DMS 273 (cell line): ENCODE data around the gene HNRNPM.

Experiments used
- DNase-seq: peaks from one replicate; lab custom pipeline; 2025; ENCODE audit not compliant: unreplicated experiment; lab: John Stamatoyannopoulos, UW

Gene HNRNPM

DNA sequence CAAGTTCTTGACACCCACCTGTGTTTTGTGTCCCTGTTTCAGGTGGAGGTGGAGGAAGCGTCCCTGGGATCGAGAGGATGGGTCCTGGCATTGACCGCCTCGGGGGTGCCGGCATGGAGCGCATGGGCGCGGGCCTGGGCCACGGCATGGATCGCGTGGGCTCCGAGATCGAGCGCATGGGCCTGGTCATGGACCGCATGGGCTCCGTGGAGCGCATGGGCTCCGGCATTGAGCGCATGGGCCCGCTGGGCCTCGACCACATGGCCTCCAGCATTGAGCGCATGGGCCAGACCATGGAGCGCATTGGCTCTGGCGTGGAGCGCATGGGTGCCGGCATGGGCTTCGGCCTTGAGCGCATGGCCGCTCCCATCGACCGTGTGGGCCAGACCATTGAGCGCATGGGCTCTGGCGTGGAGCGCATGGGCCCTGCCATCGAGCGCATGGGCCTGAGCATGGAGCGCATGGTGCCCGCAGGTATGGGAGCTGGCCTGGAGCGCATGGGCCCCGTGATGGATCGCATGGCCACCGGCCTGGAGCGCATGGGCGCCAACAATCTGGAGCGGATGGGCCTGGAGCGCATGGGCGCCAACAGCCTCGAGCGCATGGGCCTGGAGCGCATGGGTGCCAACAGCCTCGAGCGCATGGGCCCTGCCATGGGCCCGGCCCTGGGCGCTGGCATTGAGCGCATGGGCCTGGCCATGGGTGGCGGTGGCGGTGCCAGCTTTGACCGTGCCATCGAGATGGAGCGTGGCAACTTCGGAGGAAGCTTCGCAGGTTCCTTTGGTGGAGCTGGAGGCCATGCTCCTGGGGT is 41.0 kb downstream of the HNRNPM start:
- DNase-seq, result no peak

GRCh38 chr19:8486661-8487136 is 41.9 kb downstream of the HNRNPM start:
- no peak for DNase-seq

DNA sequence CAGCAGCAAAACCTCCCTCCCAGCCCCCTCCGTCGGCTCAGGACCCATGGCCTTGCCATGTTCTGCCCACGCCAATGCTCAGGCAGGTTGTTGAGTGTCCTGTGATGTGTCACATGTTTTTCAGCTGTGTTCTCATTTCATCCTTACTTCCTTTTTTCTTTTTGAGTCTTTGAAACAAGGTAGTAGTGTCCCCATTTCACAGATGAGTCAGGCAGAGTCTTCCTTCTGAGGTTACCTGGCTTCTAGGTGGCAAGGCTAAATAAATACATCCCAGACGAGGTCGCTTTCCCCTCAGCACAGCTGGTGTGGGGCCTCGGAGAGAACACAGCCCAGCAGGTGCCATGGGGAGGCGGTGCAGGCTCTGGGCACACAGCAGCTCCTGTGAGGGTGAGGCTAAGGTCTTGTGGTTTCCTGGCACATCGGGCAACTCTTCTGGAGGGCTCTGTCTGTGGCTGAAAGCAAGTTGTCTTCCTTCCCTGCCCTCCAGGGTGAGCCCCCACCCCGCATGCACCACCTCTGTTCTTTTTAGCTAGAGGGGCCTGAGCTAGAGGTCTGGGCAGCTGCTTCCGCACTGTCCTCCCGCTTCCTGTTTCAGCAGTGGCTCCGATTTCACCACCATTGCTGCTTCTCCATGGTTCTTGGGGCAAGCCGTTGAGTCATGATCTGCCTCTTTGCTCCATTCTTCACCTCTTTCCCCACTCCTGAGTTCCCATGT is 42.5 kb downstream of the HNRNPM start:
- DNase-seq, result no peak

DNA sequence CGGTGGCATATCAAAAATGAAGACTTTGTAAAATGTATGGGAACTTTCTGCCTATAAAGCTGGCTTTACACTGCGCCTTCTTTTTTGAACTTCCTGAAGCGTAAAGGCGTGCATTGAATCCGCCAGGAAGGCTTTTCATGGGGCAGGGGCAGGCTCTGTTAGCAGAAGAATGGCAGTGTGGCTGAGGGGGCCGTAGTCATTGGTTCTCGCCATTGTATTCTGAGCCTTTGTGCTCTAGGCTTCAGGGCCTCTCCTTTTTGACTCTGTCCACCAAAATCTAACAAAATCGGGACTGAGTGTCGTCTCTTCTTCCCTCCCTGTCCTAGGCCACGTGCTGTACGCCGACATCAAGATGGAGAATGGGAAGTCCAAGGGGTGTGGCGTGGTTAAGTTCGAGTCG is 43.6 kb downstream of the HNRNPM start:
- DNase-seq, result no peak

DNA sequence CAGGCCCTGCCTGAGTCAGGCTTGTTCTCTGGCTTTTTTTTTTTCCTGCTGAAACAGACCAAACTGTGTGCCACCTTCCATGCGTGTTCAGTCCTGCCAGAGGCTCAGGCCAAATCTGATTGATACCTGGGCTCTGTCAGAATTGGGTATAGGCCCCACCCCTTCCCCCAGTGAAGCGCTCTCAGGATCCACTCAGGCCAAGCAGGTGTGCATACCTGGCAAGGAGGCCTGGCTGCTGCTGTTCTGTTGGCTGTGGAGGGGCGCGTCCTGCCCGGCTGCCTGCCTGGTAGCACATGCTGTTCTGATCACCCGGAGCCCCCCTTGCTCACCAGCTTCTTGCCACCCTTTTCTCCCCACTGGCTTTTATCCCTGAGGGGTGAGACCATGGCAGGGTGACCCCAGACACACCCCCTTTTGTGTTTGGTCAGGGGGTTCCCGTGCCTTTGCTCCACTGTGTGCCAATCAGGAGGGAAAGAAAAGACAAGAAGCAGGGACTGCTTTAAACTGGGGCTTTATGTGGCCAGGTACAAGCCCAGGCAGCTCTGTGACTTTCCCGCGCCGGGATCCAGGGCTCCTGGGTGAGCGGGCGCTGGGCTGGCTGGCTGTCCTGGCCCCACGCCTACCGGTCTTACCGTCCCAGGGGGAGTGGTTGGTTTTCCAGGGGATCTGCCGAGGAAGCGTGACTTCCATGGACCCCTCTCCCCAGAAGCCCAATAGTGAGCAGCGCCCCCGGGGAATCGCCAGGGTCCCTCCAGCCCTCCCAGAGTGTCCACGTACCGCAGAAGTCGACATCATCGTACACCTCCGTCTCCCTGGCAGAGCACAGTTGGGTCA is 45.0 kb downstream of the HNRNPM start:
- no peak for DNase-seq

GRCh38 chr19:8490395-8490760 is 45.6 kb downstream of the HNRNPM start:
- DNase-seq, result no peak

- DNase-seq, result no peak
Observed at GRCh38 chr19:8490873-8491272, 46.1 kb downstream of the HNRNPM start.

DNA sequence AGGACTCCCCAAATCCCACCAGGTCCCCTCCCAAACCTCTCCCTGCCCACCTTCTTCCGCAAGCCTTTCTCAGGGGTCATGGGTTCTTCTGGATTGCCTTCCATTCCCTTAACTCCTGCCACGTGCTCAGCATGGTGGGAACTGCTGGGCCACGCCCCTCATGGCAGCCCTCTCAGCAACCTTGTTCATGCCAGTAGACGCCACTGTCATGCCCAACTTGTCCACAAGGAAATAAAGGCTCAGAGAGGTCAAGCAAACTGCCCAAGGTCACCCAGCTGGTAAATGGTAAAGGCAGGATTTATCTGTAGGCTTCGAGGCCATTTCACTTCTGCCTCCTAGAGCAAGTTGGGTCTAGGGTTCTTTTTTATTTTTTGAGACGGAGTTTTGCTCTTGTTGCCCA is 46.8 kb downstream of the HNRNPM start:
- peak; percentile 51 for DNase-seq

DNA sequence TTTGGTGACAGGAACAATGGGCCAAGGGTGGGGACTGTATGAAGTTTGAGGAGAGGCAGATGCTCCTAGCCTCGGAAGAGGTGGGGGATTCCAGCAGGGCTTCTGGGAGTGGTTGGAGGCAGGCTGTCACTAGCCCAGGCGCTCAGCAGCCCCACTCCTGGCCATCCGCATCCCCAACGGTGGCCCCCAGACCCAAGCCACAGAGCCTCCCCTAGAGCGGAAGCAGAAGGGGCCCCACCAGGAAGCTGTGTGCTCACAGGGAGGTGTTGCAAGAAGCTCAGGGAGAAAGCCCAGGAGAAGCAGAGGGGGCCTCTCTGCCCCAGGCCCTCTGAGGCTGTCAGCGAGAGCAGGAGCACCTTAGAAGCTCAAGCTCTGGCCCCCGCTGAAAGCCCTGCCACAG is 49.4 kb downstream of the HNRNPM start:
- no peak for DNase-seq

DNA sequence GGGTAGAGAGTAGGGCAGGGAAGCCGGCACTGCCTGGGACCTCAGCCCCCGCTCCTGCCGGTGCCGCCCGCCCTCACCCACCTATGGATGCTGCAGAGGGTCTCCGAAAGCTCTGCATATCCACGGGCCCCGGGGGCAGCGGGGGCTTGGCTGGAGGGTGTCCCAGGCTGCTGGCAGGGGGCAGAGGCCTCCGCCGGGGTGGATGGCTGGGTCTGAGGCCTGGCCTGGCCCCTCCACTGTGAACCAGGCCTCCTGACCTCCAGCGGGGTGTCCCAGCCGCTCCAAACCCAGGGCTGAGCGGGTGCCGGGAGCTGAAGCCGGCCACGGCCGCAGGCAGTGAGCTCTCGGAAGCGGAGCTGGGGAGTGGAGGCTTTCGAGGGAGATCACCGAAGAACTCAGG is 53.5 kb downstream of the HNRNPM start:
- DNase-seq, result no peak

- DNase-seq, result no peak
Observed at GRCh38 chr19:8499048-8499833, 54.5 kb downstream of the HNRNPM start.

DNA sequence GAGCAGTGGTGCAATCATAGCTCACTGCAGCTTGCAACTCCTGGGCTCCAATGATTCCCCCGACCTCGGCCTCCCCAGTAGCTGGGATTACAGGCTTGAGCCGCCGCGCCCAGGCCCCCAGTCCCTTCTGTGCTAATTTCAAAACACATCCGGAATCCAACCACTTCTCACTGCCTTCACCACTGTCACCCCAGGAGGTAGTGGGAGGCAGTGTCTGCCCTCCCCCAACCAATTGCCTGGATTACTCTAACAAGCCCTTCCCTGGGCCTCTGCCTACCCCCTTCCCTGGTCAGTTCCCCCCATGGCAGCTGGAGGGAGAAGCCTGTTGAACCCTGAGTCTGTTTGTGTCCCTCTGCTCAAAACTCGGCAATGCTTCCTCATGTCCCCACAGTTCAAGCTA is 55.4 kb downstream of the HNRNPM start:
- no peak for DNase-seq

DNA sequence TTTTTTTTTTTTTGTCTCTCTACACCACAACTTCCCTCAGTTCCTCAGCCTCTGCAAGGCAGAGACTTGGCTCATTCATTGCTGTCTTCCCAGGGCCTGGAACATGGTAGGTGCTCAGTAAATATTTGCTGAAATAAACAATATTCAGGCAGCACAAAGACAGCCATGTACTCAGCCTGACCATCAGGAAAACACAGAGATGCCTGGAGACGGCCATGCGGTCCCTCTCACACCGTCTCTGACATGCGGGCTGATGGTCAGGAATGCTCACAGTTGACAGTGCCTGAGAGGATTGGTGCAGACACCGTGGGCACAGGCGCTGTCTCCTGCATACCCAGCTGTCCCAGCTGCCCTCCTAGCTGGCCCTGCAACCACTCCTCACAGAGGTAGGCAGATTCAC is 56.7 kb downstream of the HNRNPM start:
- no peak for DNase-seq

DNA sequence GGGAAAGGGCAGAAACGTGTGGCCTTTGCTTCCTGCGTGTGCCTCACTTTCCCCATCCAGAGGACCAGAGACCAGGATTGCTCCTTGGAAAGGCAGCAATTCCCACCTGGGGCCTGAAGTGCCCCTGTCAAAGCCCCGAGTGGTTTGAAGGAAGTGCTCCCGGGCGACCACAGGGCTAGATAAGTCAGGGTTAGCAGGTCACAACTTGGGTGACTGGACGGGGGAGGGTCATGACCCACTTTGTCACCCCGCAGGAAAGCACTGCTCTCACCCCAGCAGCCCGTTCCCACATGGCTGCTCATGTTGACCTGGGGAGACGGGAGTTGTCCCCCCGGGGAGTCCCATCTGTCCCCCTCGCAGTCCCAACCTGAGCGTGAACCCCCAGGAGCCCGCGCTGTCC is 57.2 kb downstream of the HNRNPM start:
- no peak for DNase-seq

DNA sequence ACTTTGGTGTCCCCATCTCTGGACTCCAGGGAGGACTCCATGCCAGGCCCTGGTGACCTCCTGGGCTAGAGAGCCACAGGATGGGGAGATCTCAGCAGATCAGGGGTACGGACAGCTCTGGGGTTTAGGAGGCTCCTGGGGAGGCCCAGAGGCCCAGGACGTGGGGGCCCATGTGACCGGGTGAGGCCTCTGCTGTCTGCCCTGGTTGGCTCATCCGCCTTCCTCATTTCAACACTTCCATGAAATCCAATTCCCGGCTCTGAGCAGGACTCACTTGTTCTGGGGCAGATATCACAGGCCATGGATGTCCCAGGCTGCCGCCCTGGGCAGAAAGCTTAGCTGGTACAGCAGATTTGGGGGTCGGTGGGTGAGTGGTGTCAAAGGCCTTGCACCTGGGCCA is 58.7 kb downstream of the HNRNPM start:
- DNase-seq, result no peak

DNA sequence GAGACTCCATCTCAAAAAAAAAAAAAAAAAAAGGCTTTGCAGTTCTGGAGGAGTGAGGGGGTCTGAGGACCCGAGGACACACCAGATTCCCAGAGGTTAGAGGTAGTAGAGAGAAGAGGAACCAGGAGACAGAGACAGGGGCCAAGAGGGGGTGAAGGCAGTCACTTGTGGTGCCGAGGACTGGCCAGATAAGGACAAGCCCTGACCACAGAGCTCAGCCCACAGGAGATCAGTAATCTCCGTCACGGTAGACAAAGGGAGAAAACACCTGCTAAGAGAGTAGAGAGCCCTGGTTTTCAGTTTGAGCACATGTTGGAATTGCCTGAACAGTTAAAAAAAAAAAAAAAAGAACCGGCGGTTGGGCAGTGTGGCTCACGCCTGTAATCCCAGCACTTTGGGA is 59.4 kb downstream of the HNRNPM start:
- DNase-seq, result no peak

GRCh38 chr19:8504919-8505318 is 60.1 kb downstream of the HNRNPM start:
- DNase-seq, result no peak

GRCh38 chr19:8505680-8506401 is 61.1 kb downstream of the HNRNPM start:
- peak; percentile 91 for DNase-seq

DNA sequence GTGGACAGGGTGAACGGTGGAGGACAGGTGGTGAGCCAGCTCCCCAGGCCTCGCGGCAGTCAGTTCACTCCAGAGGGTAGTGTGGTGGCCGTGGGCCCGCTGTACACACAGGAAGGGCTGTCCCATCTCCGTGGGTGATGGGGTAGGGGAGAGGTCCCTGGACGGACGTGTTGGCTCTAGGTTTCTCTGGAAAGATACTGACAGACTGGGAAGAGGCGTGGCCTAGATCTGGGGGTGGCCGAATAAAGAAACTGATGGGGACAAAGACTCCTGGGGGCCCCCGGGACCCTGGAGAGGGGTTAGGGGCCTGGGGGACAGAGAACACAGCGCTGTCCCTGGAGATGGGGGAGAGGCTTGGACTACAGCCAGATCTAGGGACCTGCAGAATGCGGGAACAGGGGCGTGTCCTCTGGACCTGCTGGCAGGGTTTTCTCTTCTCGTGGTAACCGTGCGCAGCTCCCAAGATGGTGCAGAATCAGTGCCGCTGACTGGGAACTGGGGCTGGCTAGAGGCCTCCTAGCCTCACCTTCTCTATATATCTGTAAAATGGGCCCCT is 61.7 kb downstream of the HNRNPM start:
- DNase-seq, result peak; percentile 78

DNA sequence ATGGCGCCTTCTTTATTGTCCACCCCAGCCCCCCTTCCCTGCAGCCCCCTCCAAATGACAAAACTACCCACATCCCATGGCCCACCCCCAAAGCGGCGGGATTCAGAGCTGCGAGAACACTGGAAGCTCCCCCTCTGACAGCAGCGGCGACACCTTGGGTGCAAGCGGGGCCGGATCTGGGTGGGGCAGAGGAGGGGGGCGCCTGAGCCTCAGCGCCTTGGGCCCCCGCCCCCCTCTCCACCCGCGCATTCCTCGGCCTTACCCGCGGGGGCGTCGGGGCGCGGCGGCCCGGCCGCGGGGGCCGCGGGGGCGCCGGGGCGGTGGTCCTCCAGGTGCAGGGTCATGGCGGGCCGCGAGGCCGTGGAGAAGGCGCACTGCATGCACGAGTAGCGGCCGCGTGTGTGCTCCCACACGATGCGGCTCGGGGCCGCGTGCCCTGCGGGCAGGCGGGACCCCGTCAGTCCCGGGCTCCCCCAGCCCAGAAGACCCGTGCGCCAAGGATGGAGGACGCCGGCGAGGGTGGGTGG is 65.9 kb downstream of the HNRNPM start:
- no peak for DNase-seq
